GM21423 (cell line): Measurements from ENCODE around the gene VSIR.

Experiments
- ATAC-seq: cut with Tn5 transposase; IDR thresholded peaks from one replicate; pipeline ENCODE4 v1.9.1; 2021; ENCODE audit warnings: mild to moderate bottlenecking, moderate library complexity; ENCODE audit not compliant: unreplicated experiment

The VSIR gene

GRCh38 chr10:71749396-71749795 is 23.9 kb downstream of the VSIR start:
- no peak for ATAC-seq

- ATAC-seq = peak; percentile 50
These were observed 24.6 kb downstream of the VSIR start for GRCh38 chr10:71748671-71749191.

DNA sequence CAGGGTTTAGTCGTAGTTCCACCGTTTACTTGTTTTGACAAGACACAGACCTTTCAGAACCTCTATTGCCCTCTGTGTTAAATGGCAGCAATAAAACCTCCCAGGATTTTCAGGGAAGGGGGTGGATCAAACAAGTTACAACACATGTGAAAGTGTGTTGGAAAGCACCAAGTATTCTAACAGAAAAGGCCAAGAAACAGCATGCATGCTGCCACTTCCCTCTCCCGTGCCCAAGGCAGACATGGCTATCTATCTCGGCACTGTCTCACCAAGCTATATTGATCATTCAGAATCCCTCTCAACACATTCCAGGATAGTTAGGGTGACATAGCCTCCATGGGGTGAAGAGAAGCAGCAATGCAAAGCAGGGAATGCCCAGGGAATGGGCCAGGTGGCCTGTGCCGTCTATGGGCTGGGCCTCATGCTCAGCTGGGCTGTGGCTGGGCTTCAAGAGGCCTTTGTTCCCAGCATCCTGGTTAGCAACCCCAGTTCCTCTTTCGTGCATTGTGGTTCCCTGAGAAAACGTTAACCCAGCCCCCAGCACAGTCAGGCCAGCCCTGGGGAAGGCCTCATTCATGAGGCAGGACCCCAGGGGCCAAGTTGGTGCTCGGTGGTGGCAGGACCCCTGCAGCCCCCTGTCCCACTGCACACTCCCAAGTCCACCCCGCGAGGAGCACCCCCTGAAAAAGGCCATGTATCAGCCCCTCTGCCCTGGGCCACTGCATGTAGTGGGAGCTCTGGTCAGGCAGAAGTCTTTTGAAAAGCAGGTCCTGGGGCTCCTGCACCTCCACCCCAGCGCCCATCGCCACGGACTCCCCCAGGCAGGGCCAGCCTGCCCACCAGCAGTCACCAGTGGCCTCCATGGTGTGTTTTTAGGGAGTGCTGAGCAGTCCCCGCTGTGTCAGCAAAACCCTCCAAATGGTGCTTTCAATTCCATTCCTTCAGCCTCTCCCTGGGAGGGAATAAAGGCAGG is 25.5 kb downstream of the VSIR start:
- ATAC-seq = no peak

DNA sequence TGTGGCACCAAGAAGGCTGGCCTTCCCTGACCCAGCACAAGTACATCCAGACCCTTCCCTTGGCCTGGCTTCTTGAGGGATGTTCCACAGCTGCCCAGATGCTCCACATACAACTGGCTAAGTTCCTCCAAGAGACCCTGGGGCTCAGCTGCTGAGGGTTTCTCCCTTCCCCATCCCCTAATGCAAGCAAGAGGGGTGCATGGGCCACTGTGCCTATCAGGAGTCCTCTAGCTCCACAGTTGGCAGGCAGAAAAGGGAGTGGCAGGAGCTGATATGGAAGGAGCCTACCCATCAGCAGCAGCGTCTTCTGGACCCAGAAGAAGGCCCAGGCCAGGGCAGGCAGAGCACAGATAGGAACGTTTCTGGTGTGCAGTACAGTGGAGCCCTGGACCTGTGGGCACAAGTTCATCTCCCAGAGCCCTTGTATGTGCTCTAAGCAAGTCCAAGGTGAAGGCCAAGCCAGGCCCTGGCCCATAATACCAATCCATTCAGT is 26.2 kb downstream of the VSIR start:
- ATAC-seq = no peak

DNA sequence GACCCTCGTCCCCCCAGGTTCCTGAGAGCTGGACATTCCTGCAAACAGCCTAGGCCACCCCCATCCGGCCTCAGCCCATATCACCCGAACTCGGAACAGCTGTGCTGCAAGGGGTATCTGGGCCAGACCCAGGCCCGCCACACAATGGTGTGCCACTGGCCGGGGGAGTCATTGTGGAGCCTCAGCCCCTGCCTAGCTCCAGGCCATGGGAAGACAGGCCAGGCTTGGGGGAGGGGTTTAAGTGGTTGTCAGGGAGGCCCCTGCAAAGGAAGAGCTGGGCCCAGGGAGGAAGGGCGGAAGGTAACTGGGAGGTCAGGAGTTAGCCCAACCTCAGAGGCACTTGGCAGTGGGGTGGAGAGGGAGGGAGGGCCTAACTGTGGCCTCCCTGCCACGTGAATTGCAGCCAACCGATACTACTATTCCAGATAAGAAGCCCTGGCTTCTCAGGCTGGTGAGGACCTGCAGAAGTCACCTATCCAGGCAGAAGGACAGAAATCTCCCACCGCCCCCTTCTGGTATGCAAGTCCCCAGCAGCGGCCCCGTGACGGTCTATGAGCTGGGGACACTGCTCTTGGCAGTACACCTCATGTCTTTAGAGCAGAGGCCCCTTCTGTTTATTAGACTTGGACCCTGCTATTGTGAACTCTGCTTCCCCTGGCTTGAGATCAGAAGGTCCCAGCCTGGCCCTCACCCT is 26.8 kb downstream of the VSIR start:
- no peak for ATAC-seq

- ATAC-seq = no peak
These were observed 27.6 kb downstream of the VSIR start for GRCh38 chr10:71745664-71746250.

DNA sequence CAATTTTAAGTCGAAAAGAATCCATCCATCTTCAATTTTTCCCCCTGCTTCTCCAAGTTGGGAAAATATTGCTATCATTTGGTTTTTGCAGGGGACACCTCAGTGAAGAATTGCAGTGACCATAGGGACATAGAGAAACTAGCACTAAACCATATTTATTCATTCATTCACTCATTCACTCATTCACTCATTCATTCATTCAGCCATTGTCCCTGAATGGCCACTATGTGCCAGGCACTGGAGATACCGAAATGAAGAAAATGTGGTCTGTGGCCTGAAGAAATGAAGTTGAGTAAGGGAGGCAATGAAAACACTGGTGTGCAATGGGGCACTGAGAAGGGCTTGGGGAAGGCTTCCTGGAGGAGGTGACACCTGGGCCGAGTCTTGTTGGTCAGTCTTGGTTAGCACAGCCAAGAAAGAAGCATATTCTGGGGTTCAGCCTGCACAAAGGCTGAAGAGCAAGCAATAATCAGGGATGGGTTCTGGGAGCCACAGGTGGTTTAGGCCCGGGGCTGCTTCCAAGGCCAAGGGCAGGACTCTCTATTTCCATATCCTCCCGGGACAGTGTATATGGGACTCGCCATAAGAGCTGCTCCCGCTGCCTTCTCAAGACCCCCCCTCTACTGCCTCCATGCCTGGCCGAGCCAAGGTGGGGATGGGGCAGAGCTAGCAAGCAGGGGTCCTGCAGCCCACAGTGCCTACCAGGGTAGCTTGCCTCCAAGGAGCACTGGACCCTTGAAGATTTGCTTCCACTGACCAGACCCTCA is 28.2 kb downstream of the VSIR start:
- ATAC-seq = no peak

DNA sequence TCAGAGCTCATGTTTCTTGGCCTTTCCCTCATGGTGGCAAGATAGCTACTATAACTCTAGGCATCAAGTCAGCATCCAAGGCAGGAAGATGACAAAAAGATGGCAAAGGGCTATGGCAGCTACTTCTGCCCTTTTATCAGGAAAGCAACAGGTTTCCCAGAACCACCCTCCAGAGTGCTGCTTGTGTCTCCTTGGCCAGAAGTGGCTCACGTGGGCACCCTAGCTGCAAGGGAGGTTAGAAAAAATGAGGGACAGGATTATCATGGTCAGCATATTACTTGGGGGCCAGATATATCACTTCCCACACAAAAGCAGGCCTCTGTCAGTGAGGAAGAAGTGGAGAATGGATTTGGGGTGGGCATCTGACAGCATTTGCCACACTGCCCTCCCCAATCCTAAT is 29.5 kb downstream of the VSIR start:
- ATAC-seq = no peak

- no peak for ATAC-seq
These were observed 30.1 kb downstream of the VSIR start for GRCh38 chr10:71743089-71743838.

GRCh38 chr10:71742301-71743088 is 30.8 kb downstream of the VSIR start:
- no peak for ATAC-seq

DNA sequence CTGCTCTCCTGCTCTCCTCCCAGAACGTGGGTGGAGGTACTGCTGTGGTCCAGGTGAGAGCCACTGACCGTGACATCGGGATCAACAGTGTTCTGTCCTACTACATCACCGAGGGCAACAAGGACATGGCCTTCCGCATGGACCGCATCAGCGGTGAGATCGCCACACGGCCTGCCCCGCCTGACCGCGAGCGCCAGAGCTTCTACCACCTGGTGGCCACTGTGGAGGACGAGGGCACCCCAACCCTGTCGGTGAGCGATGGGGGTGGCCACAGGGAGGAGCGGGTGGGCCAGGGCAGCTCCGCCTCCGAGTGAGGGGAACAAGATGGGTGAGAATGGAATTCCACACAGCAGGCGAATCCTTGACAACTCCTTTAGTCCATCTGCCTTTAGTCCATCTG is 31.6 kb downstream of the VSIR start:
- no peak for ATAC-seq

DNA sequence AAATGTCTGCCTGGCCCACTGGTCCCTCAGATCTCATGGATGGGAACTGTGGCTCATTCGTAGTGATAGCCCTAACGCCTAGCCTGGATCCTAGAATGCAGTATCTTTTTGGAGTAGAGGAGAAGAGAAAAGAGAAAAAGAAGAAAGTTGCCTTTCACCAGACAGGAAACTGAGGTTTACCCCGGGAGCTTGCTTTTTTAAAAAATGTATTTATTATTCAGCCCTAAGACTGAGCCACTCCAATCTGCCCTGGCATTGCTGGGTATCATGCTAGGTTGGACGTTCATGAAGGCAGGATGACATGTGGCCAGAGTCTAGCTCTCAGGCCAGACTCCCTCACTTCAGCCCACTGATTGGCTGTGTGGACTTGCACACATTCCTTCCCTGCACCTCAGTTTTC is 32.3 kb downstream of the VSIR start:
- ATAC-seq = no peak

- ATAC-seq = no peak
These were observed 33.2 kb downstream of the VSIR start for GRCh38 chr10:71740069-71740653.

GRCh38 chr10:71739358-71739900 is 33.9 kb downstream of the VSIR start:
- no peak for ATAC-seq

GRCh38 chr10:71737834-71738197 is 35.5 kb downstream of the VSIR start:
- ATAC-seq = no peak

DNA sequence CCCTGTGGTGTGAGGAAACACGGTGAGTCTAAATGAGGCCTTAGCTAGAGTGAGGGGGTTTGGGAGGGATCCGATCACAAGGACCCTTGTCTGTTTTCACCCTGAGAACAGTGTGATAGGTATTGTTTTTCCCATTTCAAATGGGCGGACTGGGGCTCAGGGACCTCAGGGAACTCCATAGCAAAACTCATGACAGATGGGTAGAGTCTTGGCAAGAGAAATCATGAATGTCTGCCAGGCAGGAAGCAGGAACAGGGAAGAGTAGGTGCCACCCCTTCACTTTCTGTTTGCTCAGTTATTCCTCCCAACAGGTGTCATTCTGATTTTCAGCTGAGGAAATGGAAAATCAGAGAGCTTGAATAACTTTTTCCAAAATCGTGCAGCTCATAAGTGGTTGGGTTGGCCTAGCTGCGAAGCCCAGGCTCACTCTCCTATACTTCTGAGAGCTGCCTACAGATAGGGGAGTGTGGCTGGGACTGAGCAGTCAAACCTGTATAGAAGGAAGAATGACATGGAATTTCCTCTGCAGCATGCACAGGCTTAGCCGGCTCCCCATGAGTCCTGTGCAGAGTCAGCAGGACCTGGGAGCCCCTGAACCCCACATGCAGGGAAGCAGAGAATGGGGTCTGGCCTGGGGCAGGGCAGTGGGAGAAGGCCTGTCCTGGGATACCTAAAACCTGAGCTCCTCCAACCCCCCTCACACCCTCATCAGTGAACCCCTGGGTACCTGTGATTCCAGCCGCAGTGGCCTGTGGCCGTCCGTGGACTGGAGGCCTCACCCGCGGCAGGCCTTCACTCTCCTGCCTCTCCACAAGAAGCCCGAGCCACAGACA is 36.1 kb downstream of the VSIR start:
- no peak for ATAC-seq

DNA sequence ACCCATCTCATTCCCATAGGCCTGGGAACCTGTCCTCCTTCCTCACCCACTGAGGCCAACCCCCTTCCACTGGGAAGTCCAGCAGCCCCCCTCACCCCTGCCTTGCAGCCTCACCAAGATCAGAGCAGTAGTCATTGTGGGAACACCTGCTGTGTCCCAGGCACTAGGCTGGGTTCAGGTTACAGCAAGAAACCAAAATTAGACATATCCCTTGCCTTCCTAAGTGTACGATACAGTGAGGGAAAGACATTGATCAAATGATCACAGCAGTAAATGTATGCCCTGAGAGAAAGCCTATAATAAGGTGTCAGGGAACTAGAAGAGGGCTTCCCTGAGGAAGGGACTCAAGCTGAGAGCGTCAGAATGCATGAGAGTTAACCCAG is 36.8 kb downstream of the VSIR start:
- ATAC-seq = no peak
